HUES64 (cell line): ENCODE results near the gene MGLL.

Experiments used
- H3K27ac ChIP-seq: 2 replicates; pipeline ENCODE4 v1.7.0; 2013; ENCODE audit warnings: low read depth, low read length, inconsistent platforms
- H3K27me3 ChIP-seq: 2 replicates; pipeline ENCODE4 v1.6.1; 2013; ENCODE audit warnings: mild to moderate bottlenecking, low read length; ENCODE audit not compliant: insufficient read depth
- H3K36me3 ChIP-seq: 2 replicates; pipeline ENCODE4 v1.6.1; 2013; ENCODE audit warnings: mild to moderate bottlenecking, low read length; ENCODE audit not compliant: insufficient read depth
- H3K4me1 ChIP-seq: 2 replicates; pipeline ENCODE4 v1.6.1; 2013; ENCODE audit warnings: mild to moderate bottlenecking, low read length, moderate library complexity; ENCODE audit not compliant: insufficient read depth
- H3K4me3 ChIP-seq: 2 replicates; pipeline ENCODE4 v1.5.1; 2013; ENCODE audit warnings: mild to moderate bottlenecking, low read length, moderate library complexity
- H3K9ac ChIP-seq: 2 replicates; pipeline ENCODE4 v1.6.1; 2013; ENCODE audit warnings: mild to moderate bottlenecking, low read depth, low read length
- H3K9me3 ChIP-seq: 2 replicates; pipeline ENCODE4 v1.6.1; 2013; ENCODE audit warnings: low read depth, low read length; ENCODE audit not compliant: insufficient read depth
- WGBS: fragments of 150-250, 120-280 bp; methylation state at CpG from one replicate; pipeline ENCODE4 v1.1.7; 2013; ENCODE audit warnings: missing lambda C conversion rate; 5-methylcytosine and 5-hydroxymethylcytosine counted together

MGLL gene

DNA sequence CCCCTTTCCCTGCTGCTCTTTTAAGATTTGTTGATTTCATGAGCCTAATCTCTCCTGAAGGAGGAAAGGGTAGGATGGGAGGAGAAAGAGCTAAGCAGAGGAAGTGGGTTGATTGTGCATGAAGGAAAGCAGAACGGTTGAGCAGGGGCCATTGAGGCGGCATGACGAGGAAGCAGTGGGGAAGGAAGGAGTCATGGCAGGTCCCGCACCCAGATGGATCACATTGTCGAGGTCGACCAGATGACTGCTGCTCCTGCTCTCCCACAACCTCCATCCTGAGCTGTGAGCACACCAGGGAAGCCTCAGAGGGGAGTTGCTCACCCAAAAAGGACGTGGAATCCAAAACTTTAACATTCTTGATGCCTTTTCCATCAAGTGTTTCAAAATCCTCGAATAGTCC is 106.8 kb downstream of the MGLL start:
- no peaks in the 10 kb centered on the region for H3K27me3 ChIP-seq
- no peak overlapping the region for H3K9ac ChIP-seq
- H3K4me3 ChIP-seq = no peak overlapping the region
- H3K36me3 ChIP-seq = no peaks in the 10 kb centered on the region
- H3K9me3 ChIP-seq = no peaks in the 10 kb centered on the region
- no peak overlapping the region for H3K27ac ChIP-seq
- H3K4me1 ChIP-seq = peaks cover 10% of the 10 kb centered on the region; the same call in 1 of the 2 replicates
- 86% methylated on average over 8 of the region's 8 CpGs for WGBS

DNA sequence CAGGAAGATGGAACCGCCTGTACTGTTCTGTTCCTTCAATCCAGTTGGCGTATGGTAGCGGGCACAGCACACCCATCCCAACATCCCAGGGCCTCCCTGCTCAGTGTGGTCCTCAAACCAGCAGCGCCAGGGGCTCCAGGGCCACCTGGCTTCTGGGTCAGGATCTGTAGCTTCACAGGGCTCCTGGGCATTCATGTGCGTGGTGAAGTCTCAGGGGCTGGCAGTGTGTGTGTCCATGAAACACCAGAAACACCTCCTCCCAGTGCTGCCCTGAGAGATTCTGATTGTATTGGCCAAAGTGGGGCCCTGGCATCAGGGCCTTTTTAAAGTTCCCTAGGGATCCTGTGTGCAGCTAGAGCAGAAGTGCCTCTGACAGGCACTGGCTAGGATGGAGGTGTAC is 107.4 kb downstream of the MGLL start:
- Histone ChIP-seq H3K36me3 (no peaks in the 10 kb centered on the region), H3K27ac (no peak overlapping the region), H3K4me1 (peaks cover 10% of the 10 kb centered on the region; the same call in 1 of the 2 replicates), H3K4me3 (no peak overlapping the region), H3K9me3 (no peaks in the 10 kb centered on the region), H3K9ac (no peak overlapping the region), H3K27me3 (no peaks in the 10 kb centered on the region)
- WGBS = 96% methylated on average over 5 of the region's 5 CpGs

DNA sequence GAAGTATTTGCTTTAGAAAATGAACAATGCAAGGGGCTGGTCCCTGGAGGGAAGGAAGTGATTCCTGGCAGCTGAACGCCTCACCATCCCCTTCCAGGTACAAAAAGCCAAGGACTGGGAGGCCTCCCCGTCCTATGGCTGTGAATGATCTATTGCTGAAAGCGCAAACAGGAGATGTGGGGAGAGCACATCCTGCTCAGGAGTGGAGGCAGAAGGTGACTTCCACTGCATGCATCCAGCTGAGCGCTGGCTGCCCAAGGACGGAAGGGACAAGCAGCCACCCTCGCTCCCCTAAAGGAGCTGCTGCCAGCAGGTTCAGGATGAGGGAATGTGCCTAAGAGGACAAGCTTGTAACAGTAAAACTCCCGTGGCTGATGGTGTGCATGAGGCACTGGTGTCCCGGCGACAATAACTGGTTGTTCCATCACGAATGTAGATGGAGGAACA is 108.2 kb downstream of the MGLL start:
- no peak overlapping the region for H3K9ac ChIP-seq
- H3K27ac ChIP-seq = no peak overlapping the region
- no peak overlapping the region for H3K4me3 ChIP-seq
- no peaks in the 10 kb centered on the region for H3K9me3 ChIP-seq
- H3K4me1 ChIP-seq = peaks cover 10% of the 10 kb centered on the region; the same call in 1 of the 2 replicates
- 69% methylated on average over 10 of the region's 10 CpGs for WGBS
- no peaks in the 10 kb centered on the region for H3K36me3 ChIP-seq
- H3K27me3 ChIP-seq = no peaks in the 10 kb centered on the region

- Histone ChIP-seq H3K9ac (no peak overlapping the region), H3K4me3 (no peak overlapping the region), H3K27me3 (no peaks in the 10 kb centered on the region), H3K9me3 (no peaks in the 10 kb centered on the region), H3K4me1 (peaks cover 13% of the 10 kb centered on the region), H3K27ac (no peak overlapping the region), H3K36me3 (no peaks in the 10 kb centered on the region)
- 94% methylated on average over 9 of the region's 9 CpGs for WGBS
Observed at GRCh38 chr3:127712881-127713771, 109.2 kb downstream of the MGLL start.

DNA sequence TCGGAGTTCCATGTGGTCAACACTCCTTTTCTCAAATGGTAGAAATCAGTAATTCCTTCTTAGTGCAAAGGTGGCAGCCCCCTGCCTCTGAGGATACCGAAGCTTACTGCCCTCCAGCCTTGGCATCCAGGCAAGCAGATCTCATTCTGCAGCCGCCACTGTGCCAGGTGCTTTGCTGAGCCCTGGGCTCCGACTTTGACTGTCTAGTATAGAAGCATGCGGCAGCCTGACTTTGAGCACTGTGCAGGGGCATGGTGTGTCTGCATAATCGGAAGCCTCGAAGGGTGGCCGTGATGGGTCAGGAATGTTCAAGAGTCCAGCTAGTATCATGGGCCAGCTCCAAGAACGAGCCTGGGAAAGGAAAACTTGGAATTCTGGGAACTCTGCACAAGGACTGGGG is 109.9 kb downstream of the MGLL start:
- Histone ChIP-seq H3K9ac (no peak overlapping the region), H3K27ac (no peak overlapping the region), H3K4me1 (peaks cover 19% of the 10 kb centered on the region), H3K36me3 (no peaks in the 10 kb centered on the region), H3K9me3 (no peaks in the 10 kb centered on the region), H3K27me3 (no peaks in the 10 kb centered on the region), H3K4me3 (no peak overlapping the region)
- WGBS = 89% methylated on average over 9 of the region's 9 CpGs

DNA sequence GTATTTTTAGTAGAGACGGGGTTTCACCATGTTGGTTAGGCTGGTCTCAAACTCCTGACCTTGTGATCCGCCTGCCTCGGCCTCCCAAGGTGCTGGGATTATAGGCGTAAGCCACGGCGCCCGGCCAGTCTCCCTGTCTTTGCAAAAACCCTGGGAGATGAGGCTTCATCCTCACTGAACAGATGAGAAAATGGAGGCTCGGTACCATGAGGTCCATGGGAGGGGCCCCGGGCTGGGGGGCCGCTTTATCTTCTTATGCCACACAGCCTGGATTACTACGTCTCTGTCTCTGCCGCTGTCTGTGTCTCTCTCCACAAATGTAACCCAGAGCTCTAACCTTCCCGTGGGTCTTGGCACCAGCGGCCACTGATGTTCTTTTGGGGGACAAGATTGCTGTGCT is 110.4 kb downstream of the MGLL start:
- Histone ChIP-seq H3K4me3 (no peak overlapping the region), H3K27ac (no peak overlapping the region), H3K36me3 (no peaks in the 10 kb centered on the region), H3K27me3 (no peaks in the 10 kb centered on the region), H3K4me1 (peaks cover 19% of the 10 kb centered on the region), H3K9me3 (no peaks in the 10 kb centered on the region), H3K9ac (no peak overlapping the region)
- 95% methylated on average over 14 of the region's 14 CpGs for WGBS

DNA sequence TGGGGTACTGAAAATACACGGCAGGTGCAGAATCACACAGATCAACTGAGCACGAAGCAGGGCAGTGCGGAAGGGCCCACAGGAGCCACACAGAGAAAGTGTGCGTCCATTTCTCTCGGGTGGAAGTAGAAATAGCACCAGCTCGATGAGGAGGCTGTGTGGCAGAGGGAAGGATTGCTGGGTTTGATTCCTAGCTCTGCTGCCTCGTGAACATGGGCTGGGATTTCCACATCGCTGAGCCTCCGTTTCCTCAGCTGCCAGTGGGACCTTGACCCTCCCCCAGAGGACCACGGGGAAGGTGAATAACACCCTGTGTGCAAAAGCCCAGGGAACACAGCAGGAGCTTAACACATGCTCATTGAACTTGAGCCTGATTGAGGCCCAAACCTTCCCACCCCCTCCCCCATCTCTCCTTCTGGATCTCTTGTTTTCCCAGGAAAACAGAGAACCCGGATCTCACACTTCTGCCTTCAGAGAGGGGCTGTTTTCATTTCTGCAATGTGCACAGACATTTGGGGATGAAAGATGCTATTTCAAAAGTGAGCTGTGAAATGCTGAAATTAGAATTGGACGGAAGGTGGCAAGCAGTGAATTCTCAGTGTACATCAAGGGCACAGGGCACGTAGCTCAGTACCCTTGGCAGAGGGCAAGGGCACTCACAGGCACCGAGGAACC is 111.2 kb downstream of the MGLL start:
- Histone ChIP-seq H3K4me1 (peaks cover 19% of the 10 kb centered on the region), H3K9ac (no peak overlapping the region), H3K36me3 (no peaks in the 10 kb centered on the region), H3K27me3 (no peaks in the 10 kb centered on the region), H3K9me3 (no peaks in the 10 kb centered on the region), H3K4me3 (no peak overlapping the region), H3K27ac (no peak overlapping the region)
- WGBS = 79% methylated on average over 14 of the region's 14 CpGs

DNA sequence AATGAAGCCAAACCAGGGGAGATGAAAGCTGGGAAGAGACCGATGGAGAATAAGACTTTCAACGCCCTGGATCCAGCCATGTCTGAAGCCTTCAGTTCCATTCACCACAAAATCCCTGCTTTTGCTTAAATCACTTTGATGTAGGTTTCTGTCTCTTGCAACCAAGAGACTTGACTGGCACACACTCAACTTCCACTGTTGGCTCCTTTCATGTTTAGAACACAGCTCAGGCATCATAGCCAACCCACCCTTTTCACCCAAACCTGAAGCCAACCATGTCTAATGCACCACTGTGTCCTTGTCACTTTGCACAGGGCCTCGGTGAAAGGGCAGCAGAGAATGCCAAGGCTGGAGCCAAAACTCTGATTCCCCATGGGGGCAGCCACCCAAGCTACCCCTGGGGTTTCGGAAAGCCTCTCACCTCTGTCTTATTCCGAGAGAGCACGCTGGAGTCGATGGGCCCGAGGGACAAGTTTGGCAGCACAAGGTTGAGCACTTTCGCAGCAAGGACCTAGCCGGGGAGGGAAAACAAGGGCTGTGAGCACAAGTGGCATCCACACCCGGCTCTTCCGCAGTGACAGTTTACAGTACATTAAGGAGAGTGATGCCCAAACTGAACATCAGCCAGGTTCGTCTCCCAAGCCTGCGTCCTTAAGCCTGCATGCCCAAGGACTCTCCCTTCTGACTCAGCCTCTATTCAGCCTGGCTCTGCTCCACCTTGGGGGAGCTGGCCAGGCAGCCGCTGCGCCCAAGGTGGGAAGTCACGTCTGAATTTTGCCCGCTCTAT is 112.0 kb downstream of the MGLL start:
- no peaks in the 10 kb centered on the region for H3K9me3 ChIP-seq
- no peak overlapping the region for H3K9ac ChIP-seq
- H3K4me1 ChIP-seq = peaks cover 19% of the 10 kb centered on the region
- no peaks in the 10 kb centered on the region for H3K36me3 ChIP-seq
- no peaks in the 10 kb centered on the region for H3K27me3 ChIP-seq
- no peak overlapping the region for H3K27ac ChIP-seq
- WGBS = 91% methylated on average over 18 of the region's 18 CpGs
- no peak overlapping the region for H3K4me3 ChIP-seq

DNA sequence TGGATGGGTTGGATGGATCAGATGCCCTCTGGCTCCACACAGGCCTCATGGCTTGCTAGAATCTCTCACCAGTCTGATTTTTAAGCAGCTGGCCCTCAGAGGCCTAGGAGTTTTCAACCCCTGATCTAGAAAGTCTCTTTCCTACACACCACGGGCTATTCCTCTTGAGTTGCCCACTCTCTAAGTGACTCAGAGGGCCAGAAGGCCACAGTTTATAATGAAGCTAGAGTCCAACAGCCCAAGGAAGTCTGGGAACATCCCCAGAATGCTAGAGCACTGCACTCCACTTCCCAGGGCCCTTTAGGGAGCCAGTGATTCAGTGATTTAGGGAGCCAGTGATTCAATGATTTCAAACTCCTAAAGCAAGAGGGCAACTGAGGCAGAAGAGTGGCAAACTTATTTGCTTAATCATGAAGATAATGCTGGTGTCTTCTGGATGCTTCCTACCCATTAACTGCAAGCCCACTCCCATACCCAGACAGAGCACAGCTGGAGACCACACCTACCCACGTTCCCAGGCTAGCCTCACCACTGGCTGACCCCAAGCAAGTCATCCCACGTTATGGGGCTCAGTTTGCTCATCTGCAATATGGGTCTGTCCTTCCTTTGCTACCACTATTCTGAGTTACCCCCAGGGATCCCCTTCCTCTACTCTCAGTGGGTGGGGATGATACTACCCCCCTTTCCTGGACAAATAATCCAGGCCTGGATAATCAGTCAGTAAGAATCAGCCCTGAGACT is 112.8 kb downstream of the MGLL start:
- no peak overlapping the region for H3K27ac ChIP-seq
- no peaks in the 10 kb centered on the region for H3K36me3 ChIP-seq
- 85% methylated on average over 3 of the region's 3 CpGs for WGBS
- no peak overlapping the region for H3K9ac ChIP-seq
- H3K9me3 ChIP-seq = no peaks in the 10 kb centered on the region
- H3K4me1 ChIP-seq = peaks cover 19% of the 10 kb centered on the region
- H3K27me3 ChIP-seq = no peaks in the 10 kb centered on the region
- H3K4me3 ChIP-seq = no peak overlapping the region

DNA sequence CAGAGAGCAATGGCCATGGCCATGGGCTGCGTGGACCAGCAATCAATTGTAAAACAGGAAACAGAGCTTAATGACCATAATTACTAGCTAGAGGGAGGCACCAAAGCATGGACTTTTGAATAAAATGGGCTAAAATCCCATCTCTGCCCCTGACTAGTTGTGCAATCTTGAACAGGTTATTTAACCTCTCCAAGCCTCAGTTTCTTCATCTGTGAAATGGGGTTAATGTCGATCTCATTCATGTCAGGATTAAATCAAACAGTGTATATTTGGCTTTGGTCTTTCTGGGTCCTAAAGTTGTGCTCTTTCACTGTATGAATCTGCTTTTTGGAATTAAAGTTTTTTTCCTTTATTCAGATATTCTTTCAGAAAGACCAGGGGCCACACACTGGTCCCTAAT is 113.5 kb downstream of the MGLL start:
- Histone ChIP-seq H3K4me3 (no peak overlapping the region), H3K4me1 (peaks cover 15% of the 10 kb centered on the region), H3K27ac (no peak overlapping the region), H3K36me3 (no peaks in the 10 kb centered on the region), H3K9me3 (no peaks in the 10 kb centered on the region), H3K27me3 (no peaks in the 10 kb centered on the region), H3K9ac (no peak overlapping the region)
- WGBS = 79% methylated on average over 2 of the region's 2 CpGs
